Spleen (tissue), 7 donors: ENCODE data around the gene SLC25A10.

ENCODE experiments used
- POLR2A ChIP-seq, 3 donors: fragments of 450-650 bp; IDR thresholded peaks; one replicate each; pipeline ENCODE4 v1.5.1; 2017; ENCODE audit warnings: antibody characterized with exemption in 3 of 3, mild to moderate bottlenecking in 1 of 3
- POLR2AphosphoS5 ChIP-seq, 3 donors: sonication (generic); formaldehyde crosslinking; IDR thresholded peaks; one replicate each; pipeline ENCODE4 v1.5.1; 2017; ENCODE audit warnings: antibody characterized with exemption in 3 of 3
- TF ChIP-seq, protein P1 (sequence below), 11 experiments: fragments of 200-600 bp in 7 of 11; fragments of 450-650 bp in 4 of 11; sonication (generic) in 4 of 11; IDR thresholded peaks in 8 of 11; conservative IDR thresholded peaks in 3 of 11; 1 replicate in 7 of 11; 2 replicates in 4 of 11; pipeline versions ENCODE4 v1.4.0 to v1.8.0; 2016 to 2021; ENCODE audit warnings: antibody characterized with exemption in 11 of 11, inconsistent platforms in 4 of 11, mild to moderate bottlenecking in 1 of 11
- donor health status: DM: no; HTN: no; CAD: no; lungs with moderate emphysema.
- donor health status: DM: no; HTN: no; CAD: no.
- donor health status: DM: no; HTN: no; CAD: no.

DNA sequence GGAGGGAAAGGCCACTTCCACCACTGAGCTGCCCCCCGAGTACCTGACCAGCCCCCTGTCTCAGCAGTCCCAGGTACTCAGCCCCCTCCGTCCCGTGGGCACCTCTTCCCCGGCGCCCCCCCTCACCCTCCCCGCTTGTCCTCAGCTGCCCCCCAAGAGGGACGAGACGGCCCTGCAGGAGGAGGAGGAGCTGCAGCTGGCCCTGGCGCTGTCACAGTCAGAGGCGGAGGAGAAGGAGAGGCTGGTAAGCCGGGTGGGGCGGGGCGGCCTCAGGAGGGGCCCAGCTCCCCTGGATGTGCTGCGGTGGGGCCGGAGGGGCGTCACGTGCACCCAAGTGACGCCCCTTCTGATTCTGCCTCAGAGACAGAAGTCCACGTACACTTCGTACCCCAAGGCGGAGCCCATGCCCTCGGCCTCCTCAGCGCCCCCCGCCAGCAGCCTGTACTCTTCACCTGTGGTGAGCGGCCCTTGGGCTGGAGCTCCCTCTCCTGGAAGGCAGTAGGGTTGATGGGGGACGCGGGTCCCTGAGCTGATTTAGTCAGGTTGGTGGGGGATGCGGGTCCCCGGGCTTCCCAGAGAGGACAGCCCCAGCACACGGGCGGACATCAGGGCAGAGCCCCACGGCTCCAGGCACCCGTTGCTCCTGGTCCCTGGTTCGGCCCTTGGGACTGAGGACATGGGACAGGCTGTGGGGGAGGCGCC, 18.4 kb upstream of the SLC25A10 start:
- TF ChIP-seq POLR2A (IDR thresholded peaks at IDR 0.05) (no peak), POLR2AphosphoS5 (IDR thresholded peaks at IDR 0.05) (no peak)
- TF ChIP-seq, protein P1, sequence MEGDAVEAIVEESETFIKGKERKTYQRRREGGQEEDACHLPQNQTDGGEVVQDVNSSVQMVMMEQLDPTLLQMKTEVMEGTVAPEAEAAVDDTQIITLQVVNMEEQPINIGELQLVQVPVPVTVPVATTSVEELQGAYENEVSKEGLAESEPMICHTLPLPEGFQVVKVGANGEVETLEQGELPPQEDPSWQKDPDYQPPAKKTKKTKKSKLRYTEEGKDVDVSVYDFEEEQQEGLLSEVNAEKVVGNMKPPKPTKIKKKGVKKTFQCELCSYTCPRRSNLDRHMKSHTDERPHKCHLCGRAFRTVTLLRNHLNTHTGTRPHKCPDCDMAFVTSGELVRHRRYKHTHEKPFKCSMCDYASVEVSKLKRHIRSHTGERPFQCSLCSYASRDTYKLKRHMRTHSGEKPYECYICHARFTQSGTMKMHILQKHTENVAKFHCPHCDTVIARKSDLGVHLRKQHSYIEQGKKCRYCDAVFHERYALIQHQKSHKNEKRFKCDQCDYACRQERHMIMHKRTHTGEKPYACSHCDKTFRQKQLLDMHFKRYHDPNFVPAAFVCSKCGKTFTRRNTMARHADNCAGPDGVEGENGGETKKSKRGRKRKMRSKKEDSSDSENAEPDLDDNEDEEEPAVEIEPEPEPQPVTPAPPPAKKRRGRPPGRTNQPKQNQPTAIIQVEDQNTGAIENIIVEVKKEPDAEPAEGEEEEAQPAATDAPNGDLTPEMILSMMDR (IDR thresholded peaks at IDR 0.05 in 8 of 11, conservative IDR thresholded peaks at IDR 0.05 in 3 of 11): no peak
